ENCODE results near the gene MICAL2.

DNA sequence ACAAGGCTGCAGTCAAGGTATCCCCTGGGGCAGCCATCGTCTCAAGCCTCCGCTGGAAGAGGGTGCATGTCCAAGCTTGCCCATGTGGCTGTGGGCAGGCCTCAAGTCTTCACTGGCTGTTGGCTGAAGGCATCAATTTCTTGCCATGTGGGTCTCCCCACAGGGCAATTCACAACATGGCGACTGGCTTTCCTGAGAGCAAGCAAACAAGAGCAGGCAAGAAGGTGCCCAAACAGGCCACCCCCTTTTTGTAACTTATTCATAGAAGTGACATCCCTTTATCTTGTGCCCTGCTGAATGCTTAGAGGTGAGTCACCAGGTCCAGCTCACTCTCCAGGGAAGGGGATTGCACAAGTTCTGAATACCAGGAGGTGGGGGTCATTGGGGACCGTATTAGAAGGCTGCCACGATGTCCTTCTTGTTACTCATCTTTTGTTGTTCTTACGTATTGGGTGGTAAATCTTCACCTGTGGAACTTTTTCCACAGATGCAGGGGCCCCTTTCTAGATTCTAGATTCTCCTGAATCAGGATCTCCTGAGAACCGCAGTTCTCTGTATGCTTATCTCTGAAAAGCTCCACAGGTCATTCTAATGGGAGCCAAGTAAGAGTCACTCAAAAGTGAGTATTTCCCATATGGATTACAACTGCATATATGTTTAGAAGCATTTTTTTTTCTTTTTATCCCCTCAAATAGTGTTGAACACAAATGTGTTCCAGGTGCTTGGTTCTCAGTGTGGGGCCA is 44.2 kb upstream of the MICAL2 start:
- TF ChIP-seq, protein P1, sequence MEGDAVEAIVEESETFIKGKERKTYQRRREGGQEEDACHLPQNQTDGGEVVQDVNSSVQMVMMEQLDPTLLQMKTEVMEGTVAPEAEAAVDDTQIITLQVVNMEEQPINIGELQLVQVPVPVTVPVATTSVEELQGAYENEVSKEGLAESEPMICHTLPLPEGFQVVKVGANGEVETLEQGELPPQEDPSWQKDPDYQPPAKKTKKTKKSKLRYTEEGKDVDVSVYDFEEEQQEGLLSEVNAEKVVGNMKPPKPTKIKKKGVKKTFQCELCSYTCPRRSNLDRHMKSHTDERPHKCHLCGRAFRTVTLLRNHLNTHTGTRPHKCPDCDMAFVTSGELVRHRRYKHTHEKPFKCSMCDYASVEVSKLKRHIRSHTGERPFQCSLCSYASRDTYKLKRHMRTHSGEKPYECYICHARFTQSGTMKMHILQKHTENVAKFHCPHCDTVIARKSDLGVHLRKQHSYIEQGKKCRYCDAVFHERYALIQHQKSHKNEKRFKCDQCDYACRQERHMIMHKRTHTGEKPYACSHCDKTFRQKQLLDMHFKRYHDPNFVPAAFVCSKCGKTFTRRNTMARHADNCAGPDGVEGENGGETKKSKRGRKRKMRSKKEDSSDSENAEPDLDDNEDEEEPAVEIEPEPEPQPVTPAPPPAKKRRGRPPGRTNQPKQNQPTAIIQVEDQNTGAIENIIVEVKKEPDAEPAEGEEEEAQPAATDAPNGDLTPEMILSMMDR (IDR thresholded peaks at IDR 0.05): no peak
- no peak for TF ChIP-seq EP300 (IDR thresholded peaks at IDR 0.05)
